Thyroid gland (tissue), 4 donors: ENCODE data around the gene ENTPD6.

Experiments
- CTCF ChIP-seq, 6 experiments: fragments of 200-600 bp in 3 of 6; fragments of 450-650 bp in 3 of 6; sonication (generic) in 3 of 6; IDR thresholded peaks; one replicate each; pipeline ENCODE4 v1.5.1; 2016 to 2019; ENCODE audit warnings: antibody characterized with exemption in 6 of 6, mild to moderate bottlenecking in 2 of 6, inconsistent platforms in 1 of 6, moderate library complexity in 1 of 6
- POLR2A ChIP-seq, 2 donors: fragments of 450-650 bp; IDR thresholded peaks; one replicate each; pipeline ENCODE4 v1.6.1; 2017; ENCODE audit warnings: antibody characterized with exemption in 2 of 2, mild to moderate bottlenecking in 2 of 2, moderate library complexity in 1 of 2

GRCh38 chr20:25198663-25199383, 3.3 kb downstream of the ENTPD6 start:
- TF ChIP-seq CTCF (IDR thresholded peaks at IDR 0.05) (no peak), POLR2A (IDR thresholded peaks at IDR 0.05) (no peak)
